ENCODE measurements around the gene RBCK1. TPM values are rescaled to one million over a fixed set of nuclear protein-coding genes. Genes with fewer than 3 reads are reported as not detected.

Gene RBCK1
- total and polyA plus RNA-seq, 2 of the 4 experiments (the other 2 are of a cell fraction): 29.9 to 84.2 TPM

GRCh38 chr20:407133-407952 lies 756 bp upstream of the RBCK1 start (continued):
- no peak for TF ChIP-seq USF2 (IDR thresholded peaks at IDR 0.05; ENCODE audit: low read depth, low read length)
- no peak for TF ChIP-seq CHD1 (IDR thresholded peaks at IDR 0.05; ENCODE audit: low read depth, low read length)

Data from IMR-90 (cell line).